ENCODE results near the gene IVNS1ABP. TPM values are rescaled to one million over a fixed set of nuclear protein-coding genes. Genes with fewer than 3 reads are reported as not detected.

Gene IVNS1ABP
- total and polyA plus RNA-seq, 4 donors = 14.2 to 83.4 (median 34.0) TPM

- Histone ChIP-seq H3K4me1 (ENCODE audit: control insufficient read depth in 4 of 4, insufficient read depth in 4 of 4, low read length in 3 of 4) (peaks cover 7 to 45% (median 23%) of the 10 kb centered on the region in 4 donors), H3K9ac (ENCODE audit: low read depth in 1 of 2, low read length in 2 of 2) (peak overlapping the region; percentile 3 to 91), H3K9me3 (ENCODE audit: control insufficient read depth in 4 of 4, low read length in 3 of 4) (no peaks in the 10 kb centered on the region), H3K27ac (ENCODE audit: low read depth in 1 of 2, low read length in 2 of 2) (peak overlapping the region; percentile 97 to 99), H3K36me3 (ENCODE audit: control insufficient read depth in 4 of 4, insufficient read depth in 3 of 4, low read depth in 1 of 4, low read length in 3 of 4) (peaks cover 1 to 6% (median 3%) of the 10 kb centered on the region in 4 donors), H3K4me3 (ENCODE audit: low read depth in 1 of 3, low read length in 3 of 3) (peak overlapping the region; percentile 89 to 92 (median 90)), H3K27me3 (ENCODE audit: control insufficient read depth in 4 of 4, insufficient read depth in 4 of 4, low read length in 3 of 4) (no peaks in the 10 kb centered on the region)
- WGBS = 7% methylated on average over 8 of the region's 8 CpGs
- no peak for DNase-seq (ENCODE audit: low spot score)
- TF ChIP-seq GABPA (IDR thresholded peaks at IDR 0.05 in 1 of 2, conservative IDR thresholded peaks at IDR 0.05 in 1 of 2) (peak in 1 of 2 donors; percentile 17), FOXA1 (IDR thresholded peaks at IDR 0.05) (peak; percentile 70), ZBTB33 (IDR thresholded peaks at IDR 0.05) (peak; percentile 41), JUND (IDR thresholded peaks at IDR 0.05) (peak; percentile 32 to 74), YY1 (IDR thresholded peaks at IDR 0.05) (peak; percentile 53), RAD21 (IDR thresholded peaks at IDR 0.05) (peak; percentile 55 to 58), SP1 (IDR thresholded peaks at IDR 0.05) (peak; percentile 60), EGR1 (IDR thresholded peaks at IDR 0.05; ENCODE audit: low read depth in 2 of 2) (no peak), FOXA2 (IDR thresholded peaks at IDR 0.05) (peak; percentile 80), TAF1 (conservative IDR thresholded peaks at IDR 0.05) (peak; percentile 14), ATF3 (IDR thresholded peaks at IDR 0.05) (no peak), REST (IDR thresholded peaks at IDR 0.05) (peak; percentile 14), CTCF (IDR thresholded peaks at IDR 0.05; ENCODE audit: low read depth, low read length, missing input control) (no peak), HNF4G (IDR thresholded peaks at IDR 0.05) (peak; percentile 67), NR2F2 (IDR thresholded peaks at IDR 0.05) (no peak), MAX (IDR thresholded peaks at IDR 0.05) (peak; percentile 43), RXRA (IDR thresholded peaks at IDR 0.05) (peak in 1 of 2 donors; percentile 77), HNF4A (conservative IDR thresholded peaks at IDR 0.05) (peak; percentile 92)
Measured at GRCh38 chr1:185315445-185316071, 1.5 kb downstream of the IVNS1ABP start.
